Suppressor macrophage (primary cell): ENCODE results near the gene NPY4R.
"Not testable (repeated sequence)": the region's sequence is repeated elsewhere in the genome, so short reads cannot be mapped to it uniquely, and the experiment has no call there.

ENCODE experiments used
- DNase-seq, 4 experiments: peaks; one replicate each; pipeline ENCODE4 v3.0.0-alpha.2; 2020 to 2022
- total RNA-seq, 17 experiments: gene quantifications; one replicate each; lab custom pipeline; 2026; ENCODE audit warnings: mixed read lengths in 6 of 17, inconsistent platforms in 3 of 17; lab: John Stamatoyannopoulos, UW

NPY4R gene
- 0 to 0.44 (median 0) reads per million in 17 experiments for total RNA-seq

GRCh38 chr10:46465765-46466164 is at the start of gene NPY4R:
Gene NPY4R (minus strand): TSS chr10:46465958. CDS start chr10:46462635, 3,323 bp downstream.
- DNase-seq: not testable (repeated sequence)

GRCh38 chr10:46515366-46515765 is 49.6 kb upstream of the NPY4R start:
- DNase-seq: no peak

GRCh38 chr10:46514899-46515298 is 49.1 kb upstream of the NPY4R start:
- no peak for DNase-seq

- DNase-seq: no peak
Measured at GRCh38 chr10:46514431-46514861, 48.7 kb upstream of the NPY4R start.

GRCh38 chr10:46513333-46513732 is 47.6 kb upstream of the NPY4R start:
- not testable (repeated sequence) for DNase-seq

GRCh38 chr10:46512725-46513124 is 47.0 kb upstream of the NPY4R start:
- not testable (repeated sequence) for DNase-seq

GRCh38 chr10:46512002-46512401 is 46.2 kb upstream of the NPY4R start:
- not testable (repeated sequence) for DNase-seq

- not testable (repeated sequence) for DNase-seq
Measured at GRCh38 chr10:46499990-46500389, 34.2 kb upstream of the NPY4R start.

- not testable (repeated sequence) for DNase-seq
Measured at GRCh38 chr10:46498985-46499703, 33.4 kb upstream of the NPY4R start.

GRCh38 chr10:46497878-46498277 is 32.1 kb upstream of the NPY4R start:
- not testable (repeated sequence) for DNase-seq

GRCh38 chr10:46497401-46497800 is 31.6 kb upstream of the NPY4R start:
- DNase-seq: not testable (repeated sequence)

- peak in 1 of 4 experiments; percentile 0 for DNase-seq
Measured at GRCh38 chr10:46491364-46492114, 25.8 kb upstream of the NPY4R start.

- not testable (repeated sequence) for DNase-seq
Measured at GRCh38 chr10:46490285-46490684, 24.5 kb upstream of the NPY4R start.

GRCh38 chr10:46486459-46486858 is 20.7 kb upstream of the NPY4R start:
- not testable (repeated sequence) for DNase-seq

GRCh38 chr10:46474746-46475320 is 9.1 kb upstream of the NPY4R start:
- DNase-seq: not testable (repeated sequence)

GRCh38 chr10:46473758-46474157 is 8.0 kb upstream of the NPY4R start:
- DNase-seq: not testable (repeated sequence)

GRCh38 chr10:46470134-46470533 is 4.4 kb upstream of the NPY4R start:
- DNase-seq: not testable (repeated sequence)

- DNase-seq: not testable (repeated sequence)
Measured at GRCh38 chr10:46468119-46468809, 2.5 kb upstream of the NPY4R start.

- not testable (repeated sequence) for DNase-seq
Measured at GRCh38 chr10:46463608-46464007, 2.1 kb downstream of the NPY4R start.

- not testable (repeated sequence) for DNase-seq
Measured at GRCh38 chr10:46462276-46462675, 3.5 kb downstream of the NPY4R start.

- DNase-seq: not testable (repeated sequence)
Measured at GRCh38 chr10:46459579-46459978, 6.2 kb downstream of the NPY4R start.

GRCh38 chr10:46457071-46457470 is 8.7 kb downstream of the NPY4R start:
- DNase-seq: not testable (repeated sequence)
